OCI-M2 (cell line): ENCODE results near the gene HS6ST3.
A peak's percentile ranks its signal among the peaks of the same experiment; 100 is the strongest.

Experiments
- DNase-seq: peaks from one replicate; lab custom pipeline; 2025; ENCODE audit not compliant: unreplicated experiment; lab: John Stamatoyannopoulos, UW

Gene HS6ST3

DNA sequence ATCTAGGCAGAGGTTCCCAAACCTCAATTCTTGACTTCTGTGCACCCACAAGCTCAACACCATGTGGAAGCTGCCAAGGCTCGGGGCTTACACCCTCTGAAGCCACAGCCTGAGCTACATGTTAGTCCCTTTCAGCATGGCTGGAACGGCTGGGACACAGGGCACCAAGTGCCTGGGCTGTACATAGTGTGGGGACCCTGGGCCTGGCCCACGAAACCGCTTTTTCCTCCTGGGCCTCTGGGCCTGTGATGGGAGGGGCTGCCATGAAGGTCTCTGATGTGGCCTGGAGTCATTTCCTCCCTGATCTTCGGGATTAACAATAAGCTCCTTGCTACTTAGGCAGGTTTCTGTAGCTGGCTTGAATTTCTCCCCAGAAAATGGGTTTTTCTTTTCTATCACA lies 108.1 kb downstream of the HS6ST3 start:
- no peak for DNase-seq

DNA sequence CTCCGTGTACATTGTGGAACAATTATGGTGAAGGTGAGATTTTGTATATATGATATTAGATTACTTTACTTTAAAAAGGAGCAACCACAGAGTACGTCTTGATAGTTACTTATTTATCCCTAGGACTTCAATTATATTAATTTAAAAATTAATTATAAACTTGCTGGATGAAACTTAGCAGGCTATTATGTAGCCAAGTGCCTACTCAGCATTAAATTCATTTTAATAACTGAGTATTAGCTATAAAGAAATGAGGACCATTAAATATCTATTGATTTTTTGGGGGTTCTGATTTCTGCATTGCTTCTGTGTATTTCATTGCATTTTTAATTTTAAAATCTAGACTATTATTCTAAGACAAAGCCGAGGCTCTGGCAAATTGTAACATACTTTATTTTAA lies 109.4 kb downstream of the HS6ST3 start:
- DNase-seq: no peak

DNA sequence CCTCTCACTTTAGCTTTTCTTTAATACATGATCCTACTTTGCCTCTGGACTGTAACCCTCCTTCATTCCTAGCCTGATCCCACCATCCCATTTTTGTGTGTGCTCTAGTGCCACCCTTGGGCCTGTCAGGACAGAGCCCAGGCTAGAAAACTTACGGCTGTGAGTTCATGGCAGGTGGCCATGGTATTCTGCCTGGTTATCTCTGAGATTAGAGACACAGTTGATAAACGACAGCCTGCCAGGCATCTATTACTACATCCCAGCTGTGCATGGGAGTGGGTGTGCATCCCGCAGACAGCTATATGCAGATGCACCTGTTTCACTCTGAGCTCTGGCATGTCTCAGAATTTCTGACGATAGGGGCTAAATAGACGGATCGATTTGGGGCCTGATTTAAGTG lies 110.9 kb downstream of the HS6ST3 start:
- DNase-seq: no peak

GRCh38 chr13:96202315-96202714 lies 112.4 kb downstream of the HS6ST3 start:
- DNase-seq: no peak

- DNase-seq: no peak
Observed at GRCh38 chr13:96203471-96203870, 113.6 kb downstream of the HS6ST3 start.

DNA sequence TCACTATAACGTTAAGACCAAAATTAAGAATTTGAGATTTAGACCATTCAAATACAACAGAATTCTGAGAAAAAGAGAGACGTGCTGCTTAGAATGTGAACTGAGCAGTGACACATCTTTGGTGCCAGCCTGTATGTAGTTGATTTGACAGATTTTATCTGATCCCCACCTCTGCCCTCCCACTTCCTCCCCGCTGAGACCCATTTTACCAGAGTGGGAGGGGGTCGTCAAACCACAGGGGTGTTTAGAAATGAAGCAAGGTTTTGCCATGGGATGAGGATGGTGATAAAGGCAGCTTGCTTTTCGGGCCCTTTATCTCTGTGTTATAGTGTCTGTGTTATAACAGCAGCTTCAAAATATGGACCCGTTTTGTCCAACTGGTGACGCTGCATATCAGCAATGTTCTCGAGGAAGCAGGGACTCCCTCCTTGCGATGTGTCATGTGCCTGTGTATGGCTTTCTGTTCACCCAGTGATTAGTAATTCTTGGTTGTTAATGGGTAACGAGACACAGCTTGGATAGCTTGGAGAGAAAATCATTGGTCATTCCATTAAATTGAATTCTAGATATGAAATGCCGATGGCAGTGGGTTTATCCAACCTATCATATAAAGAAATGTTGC lies 125.0 kb downstream of the HS6ST3 start:
- DNase-seq: peak; percentile 1

GRCh38 chr13:96216543-96216942 lies 126.6 kb downstream of the HS6ST3 start:
- no peak for DNase-seq

- no peak for DNase-seq
Observed at GRCh38 chr13:96218475-96218874, 128.6 kb downstream of the HS6ST3 start.

DNA sequence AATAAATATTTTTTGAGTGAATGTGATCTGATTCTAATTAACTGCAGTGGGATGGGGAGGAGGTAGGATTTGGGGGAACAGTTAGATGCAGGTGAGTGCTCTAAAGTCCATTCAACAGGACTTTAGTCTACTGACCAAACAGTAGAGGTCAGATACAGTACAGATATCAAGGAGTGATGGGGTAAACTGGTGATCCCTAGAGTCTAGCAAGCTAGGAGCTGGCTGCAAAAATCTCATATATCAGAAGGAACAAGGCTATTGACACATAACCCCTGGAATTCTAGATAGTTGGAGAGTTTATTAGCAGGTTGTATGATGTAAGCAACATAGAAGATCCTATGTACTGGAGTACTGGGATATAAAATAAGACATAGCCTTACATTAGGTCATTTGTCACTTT lies 131.6 kb downstream of the HS6ST3 start:
- DNase-seq: no peak

GRCh38 chr13:96223231-96223630 lies 133.3 kb downstream of the HS6ST3 start:
- DNase-seq: no peak

- no peak for DNase-seq
Observed at GRCh38 chr13:96229356-96229755, 139.4 kb downstream of the HS6ST3 start.

DNA sequence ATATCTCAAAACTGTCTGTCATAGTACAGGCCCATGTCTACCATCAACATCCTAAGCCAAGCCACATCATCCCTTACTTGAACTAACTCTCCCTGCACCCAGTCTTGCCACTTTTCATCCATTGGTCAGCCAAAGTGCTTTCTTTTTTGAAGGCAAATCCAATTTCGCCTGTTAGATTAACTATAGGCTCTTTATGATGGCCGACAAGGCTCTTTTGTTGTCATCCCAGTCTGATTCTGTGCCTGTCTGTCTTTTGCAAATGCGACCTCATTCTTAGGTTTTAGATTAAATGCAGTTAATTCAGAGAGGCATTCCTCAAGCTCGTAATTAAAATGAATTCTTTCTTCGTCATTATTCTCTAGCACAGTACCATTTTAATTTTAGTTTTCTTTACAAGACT lies 148.3 kb downstream of the HS6ST3 start:
- DNase-seq: no peak

- no peak for DNase-seq
Observed at GRCh38 chr13:96238861-96239260, 149.0 kb downstream of the HS6ST3 start.

DNA sequence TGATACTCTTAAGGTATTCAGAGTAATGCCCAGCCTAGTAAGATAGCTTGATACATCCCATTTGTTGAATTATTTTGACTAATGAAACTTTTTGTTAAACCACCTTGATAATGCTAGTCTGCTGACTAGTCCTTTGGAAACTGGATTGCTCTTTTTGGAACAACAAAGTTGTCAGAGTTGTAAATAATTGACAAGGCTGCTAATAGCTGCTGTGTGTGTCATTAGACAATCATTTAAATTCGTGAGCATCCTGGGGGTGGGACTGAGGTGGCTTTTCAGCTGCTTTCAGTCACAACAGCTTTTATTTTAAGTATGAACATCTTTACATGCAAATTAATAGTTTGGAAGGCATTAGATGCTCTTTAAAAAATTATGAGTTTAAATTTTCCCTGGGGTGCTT lies 153.5 kb downstream of the HS6ST3 start:
- no peak for DNase-seq

DNA sequence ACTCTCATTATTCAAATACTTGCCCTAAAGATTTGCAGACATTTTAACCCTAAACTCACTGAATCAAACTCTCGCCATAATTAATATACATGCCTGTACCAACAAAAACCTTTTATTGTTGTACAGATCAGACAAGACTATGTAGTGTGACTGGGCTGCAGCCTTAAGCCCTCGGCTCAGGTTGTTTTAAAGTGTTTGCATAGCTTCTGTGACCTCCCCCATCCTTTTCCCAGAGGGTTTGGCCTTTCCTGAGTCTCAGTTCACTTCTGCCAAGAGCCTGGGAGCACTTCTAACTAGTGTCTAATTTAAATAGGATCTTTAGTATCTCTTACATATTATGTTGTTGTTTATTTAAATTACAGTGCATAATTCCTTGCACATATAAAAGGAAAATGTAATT lies 158.2 kb downstream of the HS6ST3 start:
- no peak for DNase-seq

DNA sequence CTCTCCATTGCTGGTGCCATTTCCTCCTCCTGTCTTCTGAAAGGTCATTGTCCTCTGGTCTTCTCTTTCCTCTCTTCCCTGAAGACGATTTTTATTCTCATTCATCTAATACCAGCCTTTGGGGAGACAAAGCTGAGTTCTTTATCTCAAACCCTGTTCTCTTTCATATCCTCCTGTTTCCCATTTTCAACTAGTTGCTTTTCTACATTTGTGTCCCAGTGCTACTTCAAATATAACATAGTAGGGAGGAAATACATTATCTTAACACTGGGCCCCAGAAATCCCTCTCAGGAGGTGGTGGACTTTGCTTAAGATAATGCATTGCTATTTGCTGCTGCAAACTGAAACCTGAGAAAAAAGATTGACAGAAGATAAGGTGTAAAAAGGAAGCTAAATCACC lies 159.1 kb downstream of the HS6ST3 start:
- DNase-seq: no peak

- DNase-seq: no peak
Observed at GRCh38 chr13:96252903-96253302, 163.0 kb downstream of the HS6ST3 start.

GRCh38 chr13:96273196-96273595 lies 183.3 kb downstream of the HS6ST3 start:
- no peak for DNase-seq

DNA sequence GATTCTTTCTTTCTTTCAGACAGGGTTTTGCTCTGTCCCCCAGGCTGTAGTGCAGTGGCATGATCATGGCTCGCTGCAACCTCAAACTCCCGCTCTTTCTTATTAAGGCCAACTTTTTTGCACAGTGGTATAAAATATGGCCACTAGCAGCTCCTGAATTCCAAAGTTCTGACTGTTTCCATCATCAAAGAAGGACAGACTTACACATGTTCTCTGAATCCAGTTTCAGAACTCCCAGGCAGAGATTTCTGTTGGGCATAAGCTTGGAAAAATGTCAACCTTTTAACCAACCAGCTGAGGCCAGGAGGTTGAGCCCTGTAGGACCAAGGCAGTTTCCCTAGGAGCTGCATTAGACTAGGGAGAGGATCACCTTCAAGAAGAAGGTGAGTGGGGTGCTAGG lies 184.1 kb downstream of the HS6ST3 start:
- DNase-seq: no peak

DNA sequence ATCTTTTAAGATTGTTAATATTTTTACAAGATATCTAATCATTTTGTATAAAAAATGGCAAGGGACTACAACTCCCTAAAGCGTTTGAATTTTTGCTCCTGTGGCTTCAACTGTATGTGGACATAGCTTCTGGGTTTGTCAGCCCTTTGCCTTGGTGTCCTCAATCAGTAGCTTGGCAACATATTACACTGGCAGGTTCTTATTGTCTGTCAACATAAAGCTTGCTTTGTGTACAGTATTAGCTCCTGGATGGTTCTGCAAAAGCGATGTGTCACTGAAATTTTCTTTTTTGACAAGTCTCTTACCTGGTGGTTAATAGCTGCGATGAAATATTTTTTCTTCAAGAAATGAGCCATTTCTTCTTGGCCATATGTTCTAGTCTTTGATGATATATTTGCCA lies 190.0 kb downstream of the HS6ST3 start:
- DNase-seq: no peak

- no peak for DNase-seq
Observed at GRCh38 chr13:96284971-96285370, 195.1 kb downstream of the HS6ST3 start.

- no peak for DNase-seq
Observed at GRCh38 chr13:96285729-96286128, 195.8 kb downstream of the HS6ST3 start.
